OCI-LY1 (cell line): ENCODE measurements around the gene PPP2R5B.

Source experiments
- H2AFZ ChIP-seq: fragments of 200-600 bp; sonication (generic), shearing (Covaris generic); 2 replicates; pipeline ENCODE4 v1.6.0; 2014; ENCODE audit warnings: antibody characterized with exemption, mild to moderate bottlenecking, low read length
- H3F3A ChIP-seq: fragments of 200-600 bp; sonication (generic), shearing (Covaris generic); 2 replicates; pipeline ENCODE4 v1.6.0; 2014; ENCODE audit warnings: mild to moderate bottlenecking, antibody characterized with exemption, low read length, moderate library complexity; ENCODE audit not compliant: insufficient read depth
- H3K27ac ChIP-seq: fragments of 200-600 bp; sonication (generic); 2 replicates; pipeline ENCODE4 v1.5.1; 2014; ENCODE audit warnings: low read length, mixed run types, mild to moderate bottlenecking, low read depth; ENCODE audit not compliant: poor library complexity, severe bottlenecking
- H3K27me3 ChIP-seq: fragments of 200-600 bp; sonication (generic); 2 replicates; pipeline ENCODE4 v1.6.0; 2014; ENCODE audit warnings: antibody characterized with exemption, mild to moderate bottlenecking, low read length, moderate library complexity; ENCODE audit not compliant: insufficient read depth
- H3K36me3 ChIP-seq: fragments of 200-600 bp; sonication (generic); 2 replicates; pipeline ENCODE4 v1.6.1; 2014; ENCODE audit warnings: mild to moderate bottlenecking, antibody characterized with exemption, low read length, moderate library complexity, mixed read lengths; ENCODE audit not compliant: insufficient read depth
- H3K4me1 ChIP-seq: fragments of 200-600 bp; sonication (generic); 2 replicates; pipeline ENCODE4 v1.5.1; 2014; ENCODE audit warnings: mild to moderate bottlenecking, low read length, moderate library complexity; ENCODE audit not compliant: insufficient read depth, severe bottlenecking
- H3K4me2 ChIP-seq: fragments of 200-600 bp; sonication (generic), shearing (Covaris generic); 2 replicates; pipeline ENCODE4 v1.6.1; 2014; ENCODE audit warnings: low read length
- H3K4me3 ChIP-seq: fragments of 200-600 bp; sonication (generic); 2 replicates; pipeline ENCODE4 v1.5.1; 2014; ENCODE audit warnings: low read length, low read depth, mild to moderate bottlenecking, mixed read lengths; ENCODE audit not compliant: poor library complexity, severe bottlenecking
- H3K79me2 ChIP-seq: fragments of 200-600 bp; shearing (Covaris generic); 2 replicates; pipeline ENCODE4 v1.6.1; 2016; ENCODE audit warnings: mixed run types, low read length, mixed read lengths; ENCODE audit not compliant: insufficient read depth
- H3K9ac ChIP-seq: fragments of 200-600 bp; sonication (generic), shearing (Covaris generic); 2 replicates; pipeline ENCODE4 v1.6.1; 2014; ENCODE audit warnings: mild to moderate bottlenecking, low read length, mixed read lengths
- H3K9me2 ChIP-seq: fragments of 200-600 bp; sonication (generic), shearing (Covaris generic); 2 replicates; pipeline ENCODE4 v1.6.1; 2014; ENCODE audit warnings: low read depth, mild to moderate bottlenecking, low read length, mixed read lengths
- H3K9me3 ChIP-seq: fragments of 200-600 bp; shearing (Covaris generic); 2 replicates; pipeline ENCODE4 v1.6.1; 2014; ENCODE audit warnings: low read length, mixed read lengths
- H4K20me1 ChIP-seq: fragments of 200-600 bp; sonication (generic), shearing (Covaris generic); 2 replicates; pipeline ENCODE4 v1.6.0; 2016; ENCODE audit warnings: mild to moderate bottlenecking, low read length; ENCODE audit not compliant: insufficient read depth
- EZH2 ChIP-seq: fragments of 200-600 bp; sonication (generic), shearing (Covaris generic); IDR thresholded peaks from 2 replicates; pipeline ENCODE4 v1.8.0; 2017; ENCODE audit warnings: borderline replicate concordance, mixed run types, mild to moderate bottlenecking, antibody characterized with exemption, low read length, moderate library complexity, mixed read lengths
- TF ChIP-seq, protein P1 (sequence below): fragments of 200-600 bp; sonication (generic), shearing (Covaris generic); IDR thresholded peaks from 2 replicates; pipeline ENCODE4 v1.5.1; 2017; ENCODE audit warnings: mild to moderate bottlenecking, antibody characterized with exemption, low read length, moderate library complexity, mixed read lengths

PPP2R5B gene

DNA sequence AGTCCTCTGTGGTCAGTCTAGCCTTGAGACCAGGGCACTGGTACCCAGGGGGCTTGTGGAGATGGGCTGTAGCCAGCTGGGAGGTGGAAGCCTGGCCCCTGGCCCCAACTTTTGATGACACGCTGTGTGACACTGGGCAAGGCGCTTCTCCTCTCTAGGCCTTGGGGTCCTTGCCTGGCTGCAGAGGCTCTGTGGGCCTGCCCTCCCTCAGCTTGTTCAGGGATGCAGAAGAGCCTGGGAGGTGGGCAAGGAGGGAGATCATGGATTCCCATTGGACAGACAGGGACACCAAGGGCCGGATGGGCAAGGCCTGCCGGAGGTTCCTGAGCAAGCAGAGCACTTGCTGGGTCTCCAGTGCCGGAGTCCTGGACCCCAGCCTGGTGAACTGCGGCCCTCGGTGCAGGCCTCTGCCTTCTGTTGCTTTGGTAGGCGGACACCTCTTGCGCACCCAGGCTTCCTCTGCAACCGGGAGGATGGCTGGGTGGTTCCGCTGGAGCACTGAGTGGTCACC, 1.3 kb upstream of the PPP2R5B start:
- no peak overlapping the region for H3K9ac ChIP-seq
- no peaks in the 10 kb centered on the region for H3F3A ChIP-seq
- no peaks in the 10 kb centered on the region for H3K79me2 ChIP-seq
- no peaks in the 10 kb centered on the region for H3K9me3 ChIP-seq
- H3K4me3 ChIP-seq = no peak overlapping the region
- H3K4me1 ChIP-seq = peaks cover 39% of the 10 kb centered on the region
- H3K27ac ChIP-seq = no peak overlapping the region
- no peak overlapping the region for H2AFZ ChIP-seq
- H4K20me1 ChIP-seq = no peaks in the 10 kb centered on the region
- H3K9me2 ChIP-seq = no peaks in the 10 kb centered on the region
- no peak for TF ChIP-seq EZH2
- TF ChIP-seq, protein P1, sequence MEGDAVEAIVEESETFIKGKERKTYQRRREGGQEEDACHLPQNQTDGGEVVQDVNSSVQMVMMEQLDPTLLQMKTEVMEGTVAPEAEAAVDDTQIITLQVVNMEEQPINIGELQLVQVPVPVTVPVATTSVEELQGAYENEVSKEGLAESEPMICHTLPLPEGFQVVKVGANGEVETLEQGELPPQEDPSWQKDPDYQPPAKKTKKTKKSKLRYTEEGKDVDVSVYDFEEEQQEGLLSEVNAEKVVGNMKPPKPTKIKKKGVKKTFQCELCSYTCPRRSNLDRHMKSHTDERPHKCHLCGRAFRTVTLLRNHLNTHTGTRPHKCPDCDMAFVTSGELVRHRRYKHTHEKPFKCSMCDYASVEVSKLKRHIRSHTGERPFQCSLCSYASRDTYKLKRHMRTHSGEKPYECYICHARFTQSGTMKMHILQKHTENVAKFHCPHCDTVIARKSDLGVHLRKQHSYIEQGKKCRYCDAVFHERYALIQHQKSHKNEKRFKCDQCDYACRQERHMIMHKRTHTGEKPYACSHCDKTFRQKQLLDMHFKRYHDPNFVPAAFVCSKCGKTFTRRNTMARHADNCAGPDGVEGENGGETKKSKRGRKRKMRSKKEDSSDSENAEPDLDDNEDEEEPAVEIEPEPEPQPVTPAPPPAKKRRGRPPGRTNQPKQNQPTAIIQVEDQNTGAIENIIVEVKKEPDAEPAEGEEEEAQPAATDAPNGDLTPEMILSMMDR = no peak
- H3K4me2 ChIP-seq = no peak overlapping the region
- no peaks in the 10 kb centered on the region for H3K27me3 ChIP-seq
- H3K36me3 ChIP-seq = no peaks in the 10 kb centered on the region

GRCh38 chr11:64924910-64925284, 408 bp downstream of the PPP2R5B start:
- Histone ChIP-seq H3F3A (no peaks in the 10 kb centered on the region), H3K9me3 (no peaks in the 10 kb centered on the region), H3K4me3 (peak overlapping the region; percentile 67), H2AFZ (no peak overlapping the region), H3K79me2 (no peaks in the 10 kb centered on the region), H3K4me1 (peaks cover 24% of the 10 kb centered on the region), H3K9me2 (no peaks in the 10 kb centered on the region), H3K27ac (no peak overlapping the region), H3K4me2 (peak overlapping the region; percentile 92), H4K20me1 (no peaks in the 10 kb centered on the region), H3K27me3 (no peaks in the 10 kb centered on the region), H3K9ac (peak overlapping the region; percentile 69), H3K36me3 (peaks cover 5% of the 10 kb centered on the region; the same call in 1 of the 2 replicates)
- no peak for TF ChIP-seq EZH2
- TF ChIP-seq, protein P1 = no peak

- TF ChIP-seq, protein P1 = no peak
- no peak for TF ChIP-seq EZH2
- Histone ChIP-seq H3F3A (no peaks in the 10 kb centered on the region), H3K4me1 (peaks cover 24% of the 10 kb centered on the region), H3K9ac (peak overlapping the region; percentile 69; the same call in 1 of the 2 replicates), H3K4me2 (peak overlapping the region; percentile 92), H3K27me3 (no peaks in the 10 kb centered on the region), H3K9me3 (no peaks in the 10 kb centered on the region), H2AFZ (no peak overlapping the region), H3K27ac (no peak overlapping the region), H4K20me1 (no peaks in the 10 kb centered on the region), H3K79me2 (no peaks in the 10 kb centered on the region), H3K4me3 (peak overlapping the region; percentile 67), H3K9me2 (no peaks in the 10 kb centered on the region), H3K36me3 (peaks cover 11% of the 10 kb centered on the region)
These were observed 1.3 kb downstream of the PPP2R5B start for GRCh38 chr11:64925536-64926436.
